CD4-positive, alpha-beta T cell (primary cell): ENCODE data around the gene DNER. TPM values are rescaled to one million over a fixed set of nuclear protein-coding genes. Genes with fewer than 3 reads are reported as not detected.

Experiments used
- ATAC-seq: fragments of 200-7000 bp; cut with Tn5 transposase; one replicate; pipeline ENCODE4 v1.10.0; 2022; ENCODE audit warnings: mild to moderate bottlenecking; ENCODE audit not compliant: poor library complexity
- CTCF ChIA-PET: fragments of 350-600 bp; sonication (Branson Sonifier 250); formaldehyde crosslinking; loops from one replicate; lab custom pipeline; 2021; ENCODE audit warnings: antibody characterized with exemption, inconsistent platforms; lab: Charles Lee
- POLR2A ChIA-PET: fragments of 350-600 bp; sonication (Branson Sonifier 250); formaldehyde crosslinking; loops from one replicate; lab custom pipeline; 2021; ENCODE audit warnings: antibody characterized with exemption, inconsistent platforms; lab: Charles Lee
- DNase-seq, 14 experiments: peaks; one replicate each; pipeline ENCODE4 v3.0.0-alpha.2; 2013 to 2020; ENCODE audit warnings: mixed read lengths in 2 of 14
- H3K27ac ChIP-seq, 2 donors: one replicate each; pipeline versions ENCODE4 v1.5.1 to v1.7.0; 2013; ENCODE audit warnings: low read length in 2 of 2, low read depth in 1 of 2, mild to moderate bottlenecking in 1 of 2
- H3K27me3 ChIP-seq, 2 experiments: 1 replicate in 1 of 2; 2 replicates in 1 of 2; pipeline versions ENCODE4 v1.6.1 to v1.7.0; 2013; ENCODE audit warnings: low read length in 2 of 2, control low read depth in 1 of 2, mild to moderate bottlenecking in 1 of 2, moderate library complexity in 1 of 2; ENCODE audit not compliant: insufficient read depth in 2 of 2, control insufficient read depth in 1 of 2
- H3K36me3 ChIP-seq: one replicate; pipeline ENCODE4 v1.6.1; 2013; ENCODE audit warnings: low read length, control low read depth; ENCODE audit not compliant: insufficient read depth
- H3K4me1 ChIP-seq: one replicate; pipeline ENCODE4 v1.6.1; 2013; ENCODE audit warnings: low read length, control low read depth; ENCODE audit not compliant: insufficient read depth
- H3K4me3 ChIP-seq: one replicate; pipeline ENCODE4 v1.5.1; 2013; ENCODE audit warnings: mild to moderate bottlenecking, low read length, moderate library complexity
- H3K9me3 ChIP-seq, 2 experiments: 1 replicate in 1 of 2; 2 replicates in 1 of 2; pipeline versions ENCODE4 v1.6.1 to v1.7.0; 2013; ENCODE audit warnings: low read length in 2 of 2, mild to moderate bottlenecking in 2 of 2, control low read depth in 1 of 2, moderate library complexity in 1 of 2; ENCODE audit not compliant: control insufficient read depth in 1 of 2, insufficient read depth in 1 of 2
- H3K27ac Mint-ChIP-seq: one replicate; pipeline ENCODE4 v1.8.0; 2020; ENCODE audit warnings: mixed read lengths
- H3K27me3 Mint-ChIP-seq: one replicate; pipeline ENCODE4 v1.8.0; 2021; ENCODE audit warnings: mixed read lengths
- H3K36me3 Mint-ChIP-seq: one replicate; pipeline ENCODE4 v1.8.0; 2021; ENCODE audit warnings: low read depth, mixed read lengths
- H3K4me1 Mint-ChIP-seq: one replicate; pipeline ENCODE4 v1.8.0; 2021; ENCODE audit warnings: low read depth, mixed read lengths
- H3K4me3 Mint-ChIP-seq: one replicate; pipeline ENCODE4 v1.8.0; 2020; ENCODE audit warnings: mild to moderate bottlenecking, mixed read lengths
- H3K9me3 Mint-ChIP-seq: one replicate; pipeline ENCODE4 v1.8.0; 2020; ENCODE audit warnings: mixed read lengths
- intact Hi-C, 2 experiments: fragments of 100-400 bp; cut with DNase I in 1 of 2; cut with micrococcal nuclease in 1 of 2; formaldehyde crosslinking; loops; one replicate each; pipeline versions ENCODE4 v1.15.1 to v1.9.0; 2023 to 2025; cut with DNase I, micrococcal nuclease
- total RNA-seq, 174 experiments: library from RNA in 2 of 174; stranded (reverse) in 2 of 174; gene quantifications; one replicate each; pipeline ENCODE4 v1.2.3 and lab custom pipeline; 2021 to 2026
- TF ChIP-seq, protein P1 (sequence below): fragments of 200-600 bp; IDR thresholded peaks from one replicate; pipeline ENCODE4 v1.8.0; 2022; ENCODE audit warnings: antibody characterized with exemption, mild to moderate bottlenecking

The DNER gene
- total RNA-seq, 2 experiments from 2014 or later: not detected

GRCh38 chr2:229429589-229429988, 284.8 kb downstream of the DNER start:
- Mint-ChIP-seq H3K36me3 (no peaks in the 10 kb centered on the region), H3K27ac (no peak overlapping the region), H3K9me3 (no peaks in the 10 kb centered on the region), H3K4me1 (no peaks in the 10 kb centered on the region), H3K27me3 (peaks cover 3% of the 10 kb centered on the region), H3K4me3 (no peak overlapping the region)
- no peak overlapping the region for H3K4me3 ChIP-seq
- no peaks in the 10 kb centered on the region for H3K4me1 ChIP-seq
- H3K27ac ChIP-seq: no peak overlapping the region
- CTCF ChIA-PET: no interaction called here
- no peaks in the 10 kb centered on the region for H3K36me3 ChIP-seq
- intact Hi-C loops: no loop called here
- H3K27me3 ChIP-seq: peaks cover 0 to 2% of the 10 kb centered on the region in 2 experiments
- POLR2A ChIA-PET: no interaction called here
- no peak for ATAC-seq
- no peak for DNase-seq
- TF ChIP-seq, protein P1, sequence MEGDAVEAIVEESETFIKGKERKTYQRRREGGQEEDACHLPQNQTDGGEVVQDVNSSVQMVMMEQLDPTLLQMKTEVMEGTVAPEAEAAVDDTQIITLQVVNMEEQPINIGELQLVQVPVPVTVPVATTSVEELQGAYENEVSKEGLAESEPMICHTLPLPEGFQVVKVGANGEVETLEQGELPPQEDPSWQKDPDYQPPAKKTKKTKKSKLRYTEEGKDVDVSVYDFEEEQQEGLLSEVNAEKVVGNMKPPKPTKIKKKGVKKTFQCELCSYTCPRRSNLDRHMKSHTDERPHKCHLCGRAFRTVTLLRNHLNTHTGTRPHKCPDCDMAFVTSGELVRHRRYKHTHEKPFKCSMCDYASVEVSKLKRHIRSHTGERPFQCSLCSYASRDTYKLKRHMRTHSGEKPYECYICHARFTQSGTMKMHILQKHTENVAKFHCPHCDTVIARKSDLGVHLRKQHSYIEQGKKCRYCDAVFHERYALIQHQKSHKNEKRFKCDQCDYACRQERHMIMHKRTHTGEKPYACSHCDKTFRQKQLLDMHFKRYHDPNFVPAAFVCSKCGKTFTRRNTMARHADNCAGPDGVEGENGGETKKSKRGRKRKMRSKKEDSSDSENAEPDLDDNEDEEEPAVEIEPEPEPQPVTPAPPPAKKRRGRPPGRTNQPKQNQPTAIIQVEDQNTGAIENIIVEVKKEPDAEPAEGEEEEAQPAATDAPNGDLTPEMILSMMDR: no peak
- no peaks in the 10 kb centered on the region for H3K9me3 ChIP-seq

GRCh38 chr2:229426464-229426863, 287.9 kb downstream of the DNER start:
- no peak for ATAC-seq
- H3K4me1 Mint-ChIP-seq: no peaks in the 10 kb centered on the region
- intact Hi-C loops: no loop called here
- no peaks in the 10 kb centered on the region for H3K9me3 Mint-ChIP-seq
- H3K4me1 ChIP-seq: no peaks in the 10 kb centered on the region
- no peaks in the 10 kb centered on the region for H3K9me3 ChIP-seq
- TF ChIP-seq, protein P1: no peak
- CTCF ChIA-PET: no interaction called here
- no peak overlapping the region for H3K4me3 ChIP-seq
- no peak overlapping the region for H3K27ac Mint-ChIP-seq
- no peak for DNase-seq
- H3K27ac ChIP-seq: no peak overlapping the region
- H3K36me3 Mint-ChIP-seq: no peaks in the 10 kb centered on the region
- POLR2A ChIA-PET: no interaction called here
- H3K27me3 ChIP-seq: peaks cover 0 to 2% of the 10 kb centered on the region in 2 experiments
- H3K4me3 Mint-ChIP-seq: no peak overlapping the region
- peaks cover 3% of the 10 kb centered on the region for H3K27me3 Mint-ChIP-seq
- no peaks in the 10 kb centered on the region for H3K36me3 ChIP-seq

- Mint-ChIP-seq H3K4me3 (no peak overlapping the region), H3K4me1 (no peaks in the 10 kb centered on the region), H3K27ac (no peak overlapping the region), H3K36me3 (no peaks in the 10 kb centered on the region), H3K9me3 (no peaks in the 10 kb centered on the region), H3K27me3 (no peaks in the 10 kb centered on the region)
- Histone ChIP-seq H3K4me3 (no peak overlapping the region), H3K4me1 (no peaks in the 10 kb centered on the region), H3K27me3 (peaks cover 0 to 2% of the 10 kb centered on the region in 2 experiments), H3K27ac (no peak overlapping the region), H3K36me3 (no peaks in the 10 kb centered on the region), H3K9me3 (no peaks in the 10 kb centered on the region)
- CTCF ChIA-PET: no interaction called here
- intact Hi-C loops: no loop called here
- POLR2A ChIA-PET: no interaction called here
- DNase-seq: no peak
- ATAC-seq: no peak
- TF ChIP-seq, protein P1: no peak
These were observed 288.8 kb downstream of the DNER start for GRCh38 chr2:229425598-229425997.
